Measurements from ENCODE around the gene CCS.

DNA sequence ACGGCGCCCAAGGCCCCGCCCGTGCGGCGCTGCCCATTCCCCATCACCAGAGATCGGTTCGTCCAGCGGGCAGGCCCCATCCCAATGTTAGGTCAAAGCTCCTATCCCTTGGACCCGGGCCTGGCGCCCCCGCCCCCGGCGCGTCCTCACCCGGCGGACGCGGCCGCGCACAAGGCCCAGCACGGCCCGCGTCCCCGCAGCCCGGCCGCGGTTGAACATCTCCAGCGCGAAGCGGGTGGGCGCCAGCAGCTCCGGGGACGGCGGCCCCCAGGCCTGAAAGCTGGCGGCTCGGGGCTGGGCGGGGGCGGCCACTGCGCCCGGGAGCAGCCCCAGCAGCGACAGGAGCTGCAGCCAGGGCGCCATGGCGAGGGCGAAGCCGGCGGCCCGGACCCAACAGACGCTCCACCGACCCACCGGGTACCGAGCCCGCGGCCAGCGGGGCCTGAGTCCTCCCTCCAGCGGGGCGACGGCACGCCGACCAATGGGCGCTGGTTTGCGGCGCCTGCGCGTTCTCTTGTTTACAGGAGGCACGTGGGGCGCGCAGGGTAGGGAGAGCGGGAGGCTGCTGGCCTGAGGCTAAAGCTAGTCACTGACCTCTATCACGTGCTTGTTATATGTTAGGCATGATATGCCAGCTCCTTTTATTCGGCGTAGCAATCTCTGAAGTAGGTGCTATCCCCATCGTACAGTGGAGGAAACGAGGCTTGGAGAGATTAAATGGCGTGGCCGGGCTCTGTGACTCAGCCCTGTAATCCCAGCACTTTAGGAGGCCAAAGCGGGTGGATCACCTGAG is 24.7 kb upstream of the CCS start, which contains the start of gene CTSF:
- TF ChIP-seq, protein P1, sequence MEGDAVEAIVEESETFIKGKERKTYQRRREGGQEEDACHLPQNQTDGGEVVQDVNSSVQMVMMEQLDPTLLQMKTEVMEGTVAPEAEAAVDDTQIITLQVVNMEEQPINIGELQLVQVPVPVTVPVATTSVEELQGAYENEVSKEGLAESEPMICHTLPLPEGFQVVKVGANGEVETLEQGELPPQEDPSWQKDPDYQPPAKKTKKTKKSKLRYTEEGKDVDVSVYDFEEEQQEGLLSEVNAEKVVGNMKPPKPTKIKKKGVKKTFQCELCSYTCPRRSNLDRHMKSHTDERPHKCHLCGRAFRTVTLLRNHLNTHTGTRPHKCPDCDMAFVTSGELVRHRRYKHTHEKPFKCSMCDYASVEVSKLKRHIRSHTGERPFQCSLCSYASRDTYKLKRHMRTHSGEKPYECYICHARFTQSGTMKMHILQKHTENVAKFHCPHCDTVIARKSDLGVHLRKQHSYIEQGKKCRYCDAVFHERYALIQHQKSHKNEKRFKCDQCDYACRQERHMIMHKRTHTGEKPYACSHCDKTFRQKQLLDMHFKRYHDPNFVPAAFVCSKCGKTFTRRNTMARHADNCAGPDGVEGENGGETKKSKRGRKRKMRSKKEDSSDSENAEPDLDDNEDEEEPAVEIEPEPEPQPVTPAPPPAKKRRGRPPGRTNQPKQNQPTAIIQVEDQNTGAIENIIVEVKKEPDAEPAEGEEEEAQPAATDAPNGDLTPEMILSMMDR (IDR thresholded peaks at IDR 0.05): no peak
- TF ChIP-seq POLR2A (IDR thresholded peaks at IDR 0.05): no peak

Data from Peyer's patch (tissue), 4 donors.